ENCODE results near the gene PARN.

Gene PARN

GRCh38 chr16:14491861-14492529 is 138.1 kb downstream of the PARN start:
- in situ Hi-C loops (cut with HindIII; ENCODE audit: low pct_ligation_motif_present, low sequenced_read_pairs): no loop called here
- no peak for DNase-seq
- Histone ChIP-seq H3K27ac (no peak overlapping the region), H3K27me3 (replicated peaks) (no peaks in the 10 kb centered on the region), H3K36me3 (replicated peaks) (no peaks in the 10 kb centered on the region), H3K4me3 (ENCODE audit: low read depth, low read length) (no peak overlapping the region)
- no peak for TF ChIP-seq CTCF (IDR thresholded peaks at IDR 0.05; ENCODE audit: low read depth, low read length, missing control alignments)

- no peaks in the 10 kb centered on the region for H3K36me3 ChIP-seq (replicated peaks)
- TF ChIP-seq CTCF (IDR thresholded peaks at IDR 0.05; ENCODE audit: low read depth, low read length, missing control alignments): no peak
- H3K4me3 ChIP-seq (ENCODE audit: low read depth, low read length): no peak overlapping the region
- in situ Hi-C loops (cut with HindIII; ENCODE audit: low pct_ligation_motif_present, low sequenced_read_pairs): no loop called here
- no peak overlapping the region for H3K27ac ChIP-seq
- DNase-seq: no peak
- H3K27me3 ChIP-seq (replicated peaks): no peaks in the 10 kb centered on the region
Measured at GRCh38 chr16:14490235-14490634, 139.8 kb downstream of the PARN start.

- Histone ChIP-seq H3K36me3 (replicated peaks) (no peaks in the 10 kb centered on the region), H3K27me3 (replicated peaks) (no peaks in the 10 kb centered on the region), H3K27ac (no peak overlapping the region), H3K4me3 (ENCODE audit: low read depth, low read length) (no peak overlapping the region)
- in situ Hi-C loops (cut with HindIII; ENCODE audit: low pct_ligation_motif_present, low sequenced_read_pairs): no loop called here
- no peak for DNase-seq
- TF ChIP-seq CTCF (IDR thresholded peaks at IDR 0.05; ENCODE audit: low read depth, low read length, missing control alignments): peak; percentile 53
Measured at GRCh38 chr16:14489460-14489859, 140.6 kb downstream of the PARN start.

- DNase-seq: no peak
- in situ Hi-C loops (cut with HindIII; ENCODE audit: low pct_ligation_motif_present, low sequenced_read_pairs): no loop called here
- no peak for TF ChIP-seq CTCF (IDR thresholded peaks at IDR 0.05; ENCODE audit: low read depth, low read length, missing control alignments)
- Histone ChIP-seq H3K27me3 (replicated peaks) (no peaks in the 10 kb centered on the region), H3K36me3 (replicated peaks) (no peaks in the 10 kb centered on the region), H3K27ac (peak overlapping the region; percentile 78), H3K4me3 (ENCODE audit: low read depth, low read length) (no peak overlapping the region)
Measured at GRCh38 chr16:14487579-14487978, 142.5 kb downstream of the PARN start.

GRCh38 chr16:14486520-14487303 is 143.3 kb downstream of the PARN start:
- no peak for TF ChIP-seq CTCF (IDR thresholded peaks at IDR 0.05; ENCODE audit: low read depth, low read length, missing control alignments)
- Histone ChIP-seq H3K4me3 (ENCODE audit: low read depth, low read length) (peak overlapping the region; percentile 46), H3K27ac (peak overlapping the region; percentile 78), H3K36me3 (replicated peaks) (no peaks in the 10 kb centered on the region), H3K27me3 (replicated peaks) (no peaks in the 10 kb centered on the region)
- in situ Hi-C loops (cut with HindIII; ENCODE audit: low pct_ligation_motif_present, low sequenced_read_pairs): no loop called here
- peak; percentile 94 for DNase-seq

All from brain microvascular endothelial cell (primary cell).